ENCODE measurements around the gene ERICH4.

ERICH4 gene

GRCh38 chr19:41420101-41420880 lies 22.7 kb upstream of the ERICH4 start:
- Histone ChIP-seq H3K4me1 (peaks cover 15 to 85% (median 49%) of the 10 kb centered on the region in 10 experiments), H3K27ac (peak overlapping the region; percentile 9 to 90 (median 80); a peak in 20 of 22 replicates), H3K9me3 (replicated peaks in 1 of 11) (no peaks in the 10 kb centered on the region), H3K4me2 (peak overlapping the region; percentile 40 to 91 (median 71)), H3K27me3 (no peaks in the 10 kb centered on the region), H3K36me3 (peaks cover 72 to 98% (median 91%) of the 10 kb centered on the region in 11 experiments), H3K4me3 (peak overlapping the region in 2 of 10 experiments; percentile 24 to 48; a peak in 3 of 20 replicates), H4K20me1 (peaks cover 0 to 13% (median 0%) of the 10 kb centered on the region in 11 experiments; a peak in 2 of 22 replicates), H3K9ac (peak overlapping the region in 10 of 11 experiments; percentile 34 to 76 (median 66); a peak in 18 of 22 replicates)
- TF ChIP-seq Cebpa-rat (IDR thresholded peaks at IDR 0.05), result no peak

- Histone ChIP-seq H4K20me1 (peaks cover 0 to 20% (median 0%) of the 10 kb centered on the region in 11 experiments; a peak in 2 of 22 replicates), H3K27me3 (no peaks in the 10 kb centered on the region), H3K9me3 (replicated peaks in 1 of 11) (no peaks in the 10 kb centered on the region), H3K4me1 (peaks cover 13 to 88% (median 50%) of the 10 kb centered on the region in 10 experiments), H3K4me3 (no peak overlapping the region), H3K36me3 (peaks cover 78 to 98% (median 94%) of the 10 kb centered on the region in 11 experiments), H3K4me2 (peak overlapping the region in 9 of 11 experiments; percentile 45 to 91 (median 76); a peak in 15 of 22 replicates), H3K9ac (peak overlapping the region in 8 of 11 experiments; percentile 53 to 76 (median 68); a peak in 11 of 22 replicates), H3K27ac (peak overlapping the region in 9 of 11 experiments; percentile 60 to 90 (median 83); a peak in 18 of 22 replicates)
- no peak for TF ChIP-seq Cebpa-rat (IDR thresholded peaks at IDR 0.05)
Measured at GRCh38 chr19:41421314-41421713, 21.6 kb upstream of the ERICH4 start.

DNA sequence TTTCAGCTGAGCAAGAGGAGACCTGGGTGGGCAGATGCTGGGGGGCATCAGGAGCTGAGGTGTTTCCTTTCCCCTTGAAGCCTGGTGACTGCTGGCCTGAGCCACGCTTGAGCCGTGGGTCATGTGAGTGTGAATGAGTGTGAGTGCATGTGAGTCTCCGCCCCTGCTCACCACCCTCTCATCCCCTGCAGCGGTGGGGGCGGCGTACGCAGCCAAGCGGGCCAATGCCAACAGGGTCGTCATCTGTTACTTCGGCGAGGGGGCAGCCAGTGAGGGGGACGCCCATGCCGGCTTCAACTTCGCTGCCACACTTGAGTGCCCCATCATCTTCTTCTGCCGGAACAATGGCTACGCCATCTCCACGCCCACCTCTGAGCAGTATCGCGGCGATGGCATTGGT lies 21.0 kb upstream of the ERICH4 start:
- Histone ChIP-seq H3K36me3 (peaks cover 73 to 98% (median 89%) of the 10 kb centered on the region in 11 experiments), H3K27ac (peak overlapping the region in 4 of 11 experiments; percentile 79 to 85 (median 84); a peak in 5 of 22 replicates), H3K4me2 (peak overlapping the region in 4 of 11 experiments; percentile 71 to 91 (median 80); a peak in 7 of 22 replicates), H3K27me3 (no peaks in the 10 kb centered on the region), H3K9ac (peak overlapping the region in 2 of 11 experiments; percentile 64 to 70; a peak in 3 of 22 replicates), H3K4me1 (peaks cover 20 to 90% (median 54%) of the 10 kb centered on the region in 10 experiments), H3K4me3 (no peak overlapping the region), H4K20me1 (peaks cover 0 to 20% (median 0%) of the 10 kb centered on the region in 11 experiments; a peak in 2 of 22 replicates), H3K9me3 (replicated peaks in 1 of 11) (no peaks in the 10 kb centered on the region)
- TF ChIP-seq Cebpa-rat (IDR thresholded peaks at IDR 0.05), result no peak

- H3K36me3 ChIP-seq, result peaks cover 68 to 93% (median 85%) of the 10 kb centered on the region in 11 experiments
- peaks cover 23 to 91% (median 58%) of the 10 kb centered on the region in 10 experiments for H3K4me1 ChIP-seq
- H3K4me3 ChIP-seq, result no peak overlapping the region
- H3K4me2 ChIP-seq, result peak overlapping the region in 3 of 11 experiments; percentile 71 to 84 (median 76); a peak in 7 of 22 replicates
- no peaks in the 10 kb centered on the region for H3K27me3 ChIP-seq
- H3K9ac ChIP-seq, result no peak overlapping the region; a peak in 1 of 22 replicates
- H3K27ac ChIP-seq, result peak overlapping the region in 3 of 11 experiments; percentile 3 to 83 (median 26); a peak in 4 of 22 replicates
- H3K9me3 ChIP-seq (replicated peaks in 1 of 11), result no peaks in the 10 kb centered on the region
- H4K20me1 ChIP-seq, result peaks cover 0 to 20% (median 0%) of the 10 kb centered on the region in 11 experiments; a peak in 2 of 22 replicates
- no peak for TF ChIP-seq Cebpa-rat (IDR thresholded peaks at IDR 0.05)
Measured at GRCh38 chr19:41422456-41422855, 20.5 kb upstream of the ERICH4 start.

- peaks cover 66 to 88% (median 81%) of the 10 kb centered on the region in 11 experiments for H3K36me3 ChIP-seq
Measured at GRCh38 chr19:41422955-41423354, 20.0 kb upstream of the ERICH4 start.

DNA sequence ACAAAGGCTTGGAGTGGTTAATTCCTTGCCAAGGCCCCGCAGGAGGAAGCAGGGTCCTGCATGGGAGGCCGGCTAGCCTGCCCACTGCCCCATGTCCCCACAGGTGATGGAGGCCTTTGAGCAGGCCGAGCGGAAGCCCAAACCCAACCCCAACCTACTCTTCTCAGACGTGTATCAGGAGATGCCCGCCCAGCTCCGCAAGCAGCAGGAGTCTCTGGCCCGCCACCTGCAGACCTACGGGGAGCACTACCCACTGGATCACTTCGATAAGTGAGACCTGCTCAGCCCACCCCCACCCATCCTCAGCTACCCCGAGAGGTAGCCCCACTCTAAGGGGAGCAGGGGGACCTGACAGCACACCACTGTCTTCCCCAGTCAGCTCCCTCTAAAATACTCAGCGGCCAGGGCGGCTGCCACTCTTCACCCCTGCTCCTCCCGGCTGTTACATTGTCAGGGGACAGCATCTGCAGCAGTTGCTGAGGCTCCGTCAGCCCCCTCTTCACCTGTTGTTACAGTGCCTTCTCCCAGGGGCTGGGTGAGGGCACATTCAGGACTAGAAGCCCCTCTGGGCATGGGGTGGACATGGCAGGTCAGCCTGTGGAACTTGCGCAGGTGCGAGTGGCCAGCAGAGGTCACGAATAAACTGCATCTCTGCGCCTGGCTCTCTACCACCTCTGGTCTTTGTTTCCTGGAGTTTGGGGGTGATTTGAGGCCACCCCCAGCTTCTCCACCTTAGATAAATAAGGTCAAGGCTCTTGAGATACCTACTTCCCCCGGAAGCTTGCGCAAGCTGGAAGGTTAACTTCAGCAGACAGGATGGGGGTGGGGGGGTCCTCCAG lies 18.4 kb upstream of the ERICH4 start:
- no peaks in the 10 kb centered on the region for H3K27me3 ChIP-seq
- H3K4me2 ChIP-seq, result peak overlapping the region in 8 of 11 experiments; percentile 33 to 99 (median 87); a peak in 13 of 22 replicates
- peaks cover 0 to 20% (median 0%) of the 10 kb centered on the region in 11 experiments; a peak in 2 of 22 replicates for H4K20me1 ChIP-seq
- no peaks in the 10 kb centered on the region for H3K9me3 ChIP-seq (replicated peaks in 1 of 11)
- peak overlapping the region in 10 of 11 experiments; percentile 9 to 94 (median 78); a peak in 16 of 22 replicates for H3K9ac ChIP-seq
- H3K27ac ChIP-seq, result peak overlapping the region in 8 of 11 experiments; percentile 28 to 89 (median 78); a peak in 13 of 22 replicates
- H3K36me3 ChIP-seq, result peaks cover 50 to 83% (median 70%) of the 10 kb centered on the region in 11 experiments
- H3K4me3 ChIP-seq, result peak overlapping the region in 5 of 10 experiments; percentile 63 to 75 (median 70); a peak in 9 of 20 replicates
- TF ChIP-seq Cebpa-rat (IDR thresholded peaks at IDR 0.05), result peak in 1 of 11 experiments; percentile 26; a peak in 1 of 22 replicates
- peaks cover 42 to 92% (median 75%) of the 10 kb centered on the region in 10 experiments for H3K4me1 ChIP-seq

More at GRCh38 chr19:41422955-41423354, 20.0 kb upstream of the ERICH4 start:
- no peaks in the 10 kb centered on the region for H3K9me3 ChIP-seq (replicated peaks in 1 of 11)
- H3K27me3 ChIP-seq, result no peaks in the 10 kb centered on the region
- peak overlapping the region in 3 of 11 experiments; percentile 3 to 84 (median 76); a peak in 3 of 22 replicates for H3K4me2 ChIP-seq
- no peak for TF ChIP-seq Cebpa-rat (IDR thresholded peaks at IDR 0.05)
- peak overlapping the region in 1 of 11 experiments; percentile 3; a peak in 3 of 22 replicates for H3K27ac ChIP-seq
- peaks cover 0 to 20% (median 0%) of the 10 kb centered on the region in 11 experiments; a peak in 2 of 22 replicates for H4K20me1 ChIP-seq
- H3K4me1 ChIP-seq, result peaks cover 28 to 92% (median 63%) of the 10 kb centered on the region in 10 experiments
- H3K9ac ChIP-seq, result no peak overlapping the region; a peak in 1 of 22 replicates
- no peak overlapping the region for H3K4me3 ChIP-seq

- Histone ChIP-seq H4K20me1 (peaks cover 0 to 20% (median 0%) of the 10 kb centered on the region in 11 experiments; a peak in 2 of 22 replicates), H3K4me3 (peak overlapping the region in 5 of 10 experiments; percentile 63 to 75 (median 70); a peak in 10 of 20 replicates), H3K4me1 (peaks cover 39 to 92% (median 75%) of the 10 kb centered on the region in 10 experiments), H3K36me3 (peaks cover 45 to 84% (median 61%) of the 10 kb centered on the region in 11 experiments), H3K27me3 (no peaks in the 10 kb centered on the region), H3K27ac (peak overlapping the region in 8 of 11 experiments; percentile 28 to 89 (median 78); a peak in 13 of 22 replicates), H3K9me3 (replicated peaks in 1 of 11) (no peaks in the 10 kb centered on the region), H3K4me2 (peak overlapping the region in 8 of 11 experiments; percentile 33 to 99 (median 94); a peak in 13 of 22 replicates), H3K9ac (peak overlapping the region in 10 of 11 experiments; percentile 9 to 94 (median 78); a peak in 17 of 22 replicates)
- TF ChIP-seq Cebpa-rat (IDR thresholded peaks at IDR 0.05), result no peak
Measured at GRCh38 chr19:41425174-41426115, 17.5 kb upstream of the ERICH4 start.
